Mesenchymal stem cell (in vitro differentiated cells and primary cell): ENCODE measurements around the gene VKORC1L1.
"Not testable (repeated sequence)": the region's sequence is repeated elsewhere in the genome, so short reads cannot be mapped to it uniquely, and the experiment has no call there.

Experiments used
- DNase-seq: peaks from one replicate; pipeline ENCODE4 v3.0.0-alpha.2; 2013
- H2AFZ ChIP-seq: one replicate; pipeline ENCODE4 v1.6.1; 2013; ENCODE audit warnings: low read depth, mild to moderate bottlenecking, control low read depth, inconsistent platforms, low read length, moderate library complexity
- H2AK5ac ChIP-seq: 2 replicates; pipeline ENCODE4 v1.6.1; 2013; ENCODE audit warnings: low read length, moderate library complexity, mild to moderate bottlenecking, inconsistent platforms; ENCODE audit not compliant: severe bottlenecking
- H2BK120ac ChIP-seq: one replicate; pipeline ENCODE4 v1.6.1; 2013; ENCODE audit warnings: low read depth, mild to moderate bottlenecking, inconsistent platforms, low read length, moderate library complexity
- H2BK12ac ChIP-seq, 2 experiments: one replicate each; pipeline ENCODE4 v1.6.1; 2013; ENCODE audit warnings: inconsistent platforms in 2 of 2, low read length in 2 of 2, mild to moderate bottlenecking in 2 of 2, moderate library complexity in 2 of 2, control low read depth in 1 of 2
- H2BK15ac ChIP-seq: one replicate; pipeline ENCODE4 v1.6.1; 2013; ENCODE audit warnings: mild to moderate bottlenecking, low read depth, inconsistent platforms; ENCODE audit not compliant: poor library complexity, severe bottlenecking
- H2BK5ac ChIP-seq: 2 replicates; pipeline ENCODE4 v1.6.1; 2013; ENCODE audit warnings: low read depth, mild to moderate bottlenecking, low read length, control low read depth, inconsistent platforms; ENCODE audit not compliant: poor library complexity, severe bottlenecking
- H3K14ac ChIP-seq, 2 experiments: one replicate each; pipeline ENCODE4 v1.6.1; 2013; ENCODE audit warnings: inconsistent platforms in 2 of 2, low read length in 2 of 2, control low read depth in 1 of 2, mild to moderate bottlenecking in 1 of 2, moderate library complexity in 1 of 2
- H3K18ac ChIP-seq, 2 experiments: one replicate each; pipeline ENCODE4 v1.6.1; 2013; ENCODE audit warnings: inconsistent platforms in 2 of 2, low read length in 2 of 2, control low read depth in 1 of 2, low read depth in 1 of 2, mild to moderate bottlenecking in 1 of 2
- H3K23ac ChIP-seq, 2 experiments: one replicate each; pipeline ENCODE4 v1.6.1; 2013; ENCODE audit warnings: inconsistent platforms in 2 of 2, low read length in 2 of 2, mild to moderate bottlenecking in 2 of 2, moderate library complexity in 2 of 2, control low read depth in 1 of 2
- H3K27ac ChIP-seq: 2 replicates; pipeline ENCODE4 v1.5.1; 2013; ENCODE audit warnings: mild to moderate bottlenecking, moderate library complexity, low read length, control low read depth, inconsistent platforms; ENCODE audit not compliant: poor library complexity, severe bottlenecking
- H3K27me3 ChIP-seq, 2 experiments: 2 replicates each; pipeline versions ENCODE4 v1.6.1 to v1.7.0; 2013; ENCODE audit warnings: low read length in 2 of 2, mild to moderate bottlenecking in 2 of 2, moderate library complexity in 2 of 2, control low read depth in 1 of 2, inconsistent platforms in 1 of 2; ENCODE audit not compliant: control insufficient read depth in 1 of 2, insufficient read depth in 1 of 2
- H3K36me3 ChIP-seq, 2 experiments: 2 replicates each; pipeline versions ENCODE4 v1.6.1 to v1.7.0; 2013; ENCODE audit warnings: low read length in 2 of 2, control low read depth in 1 of 2, inconsistent platforms in 1 of 2, low read depth in 1 of 2, mild to moderate bottlenecking in 1 of 2; ENCODE audit not compliant: insufficient read depth in 2 of 2, control insufficient read depth in 1 of 2
- H3K4ac ChIP-seq, 2 experiments: one replicate each; pipeline ENCODE4 v1.6.1; 2013; ENCODE audit warnings: inconsistent platforms in 2 of 2, low read length in 2 of 2, mild to moderate bottlenecking in 2 of 2, moderate library complexity in 2 of 2, control low read depth in 1 of 2, low read depth in 1 of 2
- H3K4me1 ChIP-seq: 2 replicates; pipeline ENCODE4 v1.6.1; 2013; ENCODE audit warnings: low read depth, low read length, control low read depth; ENCODE audit not compliant: control insufficient read depth, insufficient read depth
- H3K4me2 ChIP-seq: 2 replicates; pipeline ENCODE4 v1.6.1; 2013; ENCODE audit warnings: low read length, mild to moderate bottlenecking, inconsistent platforms; ENCODE audit not compliant: poor library complexity, severe bottlenecking
- H3K4me3 ChIP-seq, 2 experiments: 2 replicates each; pipeline versions ENCODE4 v1.5.1 to v1.7.0; 2013; ENCODE audit warnings: low read length in 2 of 2, mild to moderate bottlenecking in 2 of 2, control low read depth in 1 of 2, low read depth in 1 of 2; ENCODE audit not compliant: insufficient read depth in 1 of 2
- H3K79me1 ChIP-seq: replicated peaks from 2 replicates; pipeline ENCODE4 v1.6.1; 2013; ENCODE audit warnings: mild to moderate bottlenecking, control low read depth, low read length, inconsistent platforms; ENCODE audit not compliant: poor library complexity, severe bottlenecking
- H3K9ac ChIP-seq: 2 replicates; pipeline ENCODE4 v1.7.0; 2013; ENCODE audit warnings: mild to moderate bottlenecking, low read length, moderate library complexity
- H3K9me3 ChIP-seq: 2 replicates; pipeline ENCODE4 v1.7.0; 2013; ENCODE audit warnings: mild to moderate bottlenecking, low read length; ENCODE audit not compliant: control insufficient read depth
- H4K8ac ChIP-seq: one replicate; pipeline ENCODE4 v1.6.1; 2013; ENCODE audit warnings: inconsistent platforms, mild to moderate bottlenecking, low read length, moderate library complexity
- H4K91ac ChIP-seq: one replicate; pipeline ENCODE4 v1.6.1; 2013; ENCODE audit warnings: mild to moderate bottlenecking, low read length, inconsistent platforms
- WGBS: methylation state at CpG from one replicate; pipeline ENCODE4 v1.1.7; 2013; ENCODE audit warnings: mixed read lengths; 5-methylcytosine and 5-hydroxymethylcytosine counted together

VKORC1L1 gene

DNA sequence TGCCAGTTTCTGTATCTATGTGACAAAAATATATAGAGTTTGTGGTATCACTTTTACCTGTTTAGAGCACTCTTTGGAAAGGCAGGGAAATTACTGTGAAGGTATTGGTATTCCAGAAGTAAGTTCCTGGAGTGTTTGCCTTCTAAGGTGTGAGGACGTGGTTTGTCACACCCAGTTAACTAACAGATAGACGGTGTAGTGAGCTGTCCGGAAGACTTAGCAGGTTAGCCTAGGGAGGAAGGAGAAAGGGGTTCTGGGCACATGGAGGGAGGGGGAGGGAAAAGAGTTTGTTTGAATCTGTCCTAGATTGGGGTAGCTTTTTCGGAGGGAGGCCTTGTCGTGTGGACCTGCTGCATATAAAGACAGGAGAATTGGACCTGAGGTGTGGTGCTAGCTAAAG lies 7.4 kb downstream of the VKORC1L1 start:
- not testable (repeated sequence) for H3K4me2 ChIP-seq, DNase-seq
- WGBS = 93% methylated on average over 5 of the region's 5 CpGs

DNA sequence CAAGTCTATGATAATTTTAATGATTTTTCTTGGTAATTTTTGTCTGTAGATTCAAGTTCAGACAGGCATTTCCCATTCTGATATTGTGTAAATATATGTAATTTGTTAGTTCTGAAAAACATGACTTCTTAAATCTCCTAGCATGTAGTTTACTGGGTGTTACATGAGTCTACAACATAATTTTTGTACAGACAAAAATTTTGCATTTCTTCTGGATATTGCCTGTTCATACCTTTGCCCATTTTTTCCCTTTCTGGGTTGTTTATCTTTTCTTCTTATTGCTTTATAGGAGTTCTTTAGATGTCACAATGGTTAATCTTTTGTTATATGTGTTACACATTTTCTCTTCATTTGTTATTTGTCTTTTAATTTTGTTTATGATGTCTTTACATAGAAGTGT lies 12.1 kb downstream of the VKORC1L1 start:
- H2BK120ac ChIP-seq, H3K14ac ChIP-seq, H2BK15ac ChIP-seq, H3K9ac ChIP-seq, H3K4me1 ChIP-seq, H3K27ac ChIP-seq, H4K91ac ChIP-seq, H3K4ac ChIP-seq, H3K23ac ChIP-seq, H2BK12ac ChIP-seq, H3K27me3 ChIP-seq, H3K4me2 ChIP-seq, H3K36me3 ChIP-seq, H3K79me1 ChIP-seq, H2AK5ac ChIP-seq, H3K18ac ChIP-seq, H3K9me3 ChIP-seq, H4K8ac ChIP-seq, H2AFZ ChIP-seq, H2BK5ac ChIP-seq, H3K4me3 ChIP-seq, DNase-seq: not testable (repeated sequence)

More for the DNA sequence above, 7.4 kb downstream of the VKORC1L1 start:
- not testable (repeated sequence) for H3K27me3 ChIP-seq, H3K18ac ChIP-seq, H3K23ac ChIP-seq, H3K79me1 ChIP-seq, H3K4ac ChIP-seq, H2AFZ ChIP-seq, H3K4me1 ChIP-seq, H3K27ac ChIP-seq, H4K91ac ChIP-seq, H2BK12ac ChIP-seq, H2BK5ac ChIP-seq, H2AK5ac ChIP-seq, H2BK120ac ChIP-seq, H3K9me3 ChIP-seq, H3K4me3 ChIP-seq, H2BK15ac ChIP-seq, H4K8ac ChIP-seq, H3K9ac ChIP-seq, H3K36me3 ChIP-seq, H3K14ac ChIP-seq

DNA sequence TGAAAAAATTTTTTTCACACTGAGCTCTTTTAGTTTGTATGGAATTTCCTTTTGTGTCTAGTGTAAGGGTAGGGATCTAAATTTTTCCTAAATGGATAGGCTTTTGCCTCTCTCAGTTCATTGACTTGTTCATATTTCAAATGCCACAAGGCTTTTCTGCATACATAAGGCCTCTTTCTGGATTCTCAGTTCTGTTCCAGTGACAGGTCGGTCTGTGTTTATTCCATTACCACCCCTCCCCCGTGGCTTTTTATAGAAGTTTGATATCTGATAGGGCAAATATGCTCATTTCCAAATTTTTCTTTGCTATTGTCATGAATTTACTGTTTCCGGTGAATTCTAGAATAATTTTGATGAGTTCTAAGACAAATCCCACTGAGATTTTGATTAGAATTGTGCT lies 12.7 kb downstream of the VKORC1L1 start:
- H3K4me1 ChIP-seq, H4K8ac ChIP-seq, H3K18ac ChIP-seq, H2AK5ac ChIP-seq, H3K4ac ChIP-seq, H2AFZ ChIP-seq, H3K14ac ChIP-seq, H3K79me1 ChIP-seq, H2BK120ac ChIP-seq, H3K36me3 ChIP-seq, DNase-seq, H3K27me3 ChIP-seq, H3K27ac ChIP-seq, H3K23ac ChIP-seq, H3K4me2 ChIP-seq, H3K9ac ChIP-seq, H2BK12ac ChIP-seq, H3K9me3 ChIP-seq, H2BK5ac ChIP-seq, H2BK15ac ChIP-seq, H4K91ac ChIP-seq, H3K4me3 ChIP-seq: not testable (repeated sequence)
- WGBS = no CpG with 5 or more reads among the region's 3 CpGs

DNA sequence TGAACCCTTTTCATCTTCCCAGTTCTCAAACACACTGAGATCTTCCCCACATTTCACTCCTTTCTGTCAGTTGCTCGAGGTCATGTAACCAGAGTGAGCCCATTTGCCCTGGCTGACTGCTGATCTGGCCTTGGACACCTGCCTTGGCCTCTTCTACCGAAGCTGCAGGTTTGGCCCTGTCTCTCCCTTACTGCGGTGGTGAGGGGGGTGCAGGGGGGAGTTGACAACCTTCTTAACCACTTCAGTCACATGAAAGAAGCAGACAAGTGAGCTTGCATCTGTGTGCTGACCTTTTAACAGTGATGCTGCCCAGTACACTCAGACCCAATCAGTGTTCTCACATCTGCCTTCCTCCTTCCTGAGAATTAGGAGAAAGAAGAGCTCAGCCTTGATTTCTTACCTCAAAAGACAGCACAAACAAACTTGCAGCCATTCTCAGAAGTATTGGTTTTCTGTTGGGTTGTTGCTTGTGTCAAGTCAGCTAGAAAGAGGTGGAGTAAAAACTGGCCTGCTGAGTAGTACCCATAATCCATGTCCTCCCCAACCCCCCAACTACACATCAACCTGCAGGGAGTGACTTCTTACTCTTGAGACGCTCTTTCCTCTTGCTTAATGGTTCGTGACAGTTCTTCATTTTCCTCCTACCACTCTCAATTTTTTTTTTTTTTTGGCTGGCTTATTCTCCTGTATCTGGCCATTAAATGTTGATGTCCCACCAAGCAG lies 15.7 kb downstream of the VKORC1L1 start:
- not testable (repeated sequence) for H3K9me3 ChIP-seq, H3K79me1 ChIP-seq, H2AK5ac ChIP-seq, H3K4me1 ChIP-seq, H2BK120ac ChIP-seq, H2AFZ ChIP-seq, DNase-seq, H3K4me3 ChIP-seq, H3K18ac ChIP-seq, H2BK5ac ChIP-seq, H3K14ac ChIP-seq, H2BK15ac ChIP-seq, H2BK12ac ChIP-seq, H3K27me3 ChIP-seq, H3K9ac ChIP-seq, H3K27ac ChIP-seq, H3K23ac ChIP-seq, H3K36me3 ChIP-seq, H4K8ac ChIP-seq, H3K4ac ChIP-seq, H4K91ac ChIP-seq, H3K4me2 ChIP-seq
- 95% methylated on average over 5 of the region's 5 CpGs for WGBS
